Measurements from ENCODE around the gene PLEKHG5. TPM values are rescaled to one million over a fixed set of nuclear protein-coding genes. Genes with fewer than 3 reads are reported as not detected.

PLEKHG5 gene
- polyA plus RNA-seq, 1 experiment = 4.3 TPM

- ChIA-PET POLR2A (no interaction called here), CTCF (interaction anchor here (0.6 to 2.5 kb wide), 4 partner anchors 13 to 22 kb away, joined by 3 to 6 read pairs (median 4); no protein-coding TSS in a partner anchor)
- H3K27me3 ChIP-seq (ENCODE audit: control insufficient read depth, insufficient read depth, low read length) = no peaks in the 10 kb centered on the region
- H3K36me3 ChIP-seq (ENCODE audit: control insufficient read depth, insufficient read depth, low read length) = peaks cover 34% of the 10 kb centered on the region
- H3K4me3 ChIP-seq (ENCODE audit: low read depth, low read length) = no peak overlapping the region
- TF ChIP-seq, protein P1, sequence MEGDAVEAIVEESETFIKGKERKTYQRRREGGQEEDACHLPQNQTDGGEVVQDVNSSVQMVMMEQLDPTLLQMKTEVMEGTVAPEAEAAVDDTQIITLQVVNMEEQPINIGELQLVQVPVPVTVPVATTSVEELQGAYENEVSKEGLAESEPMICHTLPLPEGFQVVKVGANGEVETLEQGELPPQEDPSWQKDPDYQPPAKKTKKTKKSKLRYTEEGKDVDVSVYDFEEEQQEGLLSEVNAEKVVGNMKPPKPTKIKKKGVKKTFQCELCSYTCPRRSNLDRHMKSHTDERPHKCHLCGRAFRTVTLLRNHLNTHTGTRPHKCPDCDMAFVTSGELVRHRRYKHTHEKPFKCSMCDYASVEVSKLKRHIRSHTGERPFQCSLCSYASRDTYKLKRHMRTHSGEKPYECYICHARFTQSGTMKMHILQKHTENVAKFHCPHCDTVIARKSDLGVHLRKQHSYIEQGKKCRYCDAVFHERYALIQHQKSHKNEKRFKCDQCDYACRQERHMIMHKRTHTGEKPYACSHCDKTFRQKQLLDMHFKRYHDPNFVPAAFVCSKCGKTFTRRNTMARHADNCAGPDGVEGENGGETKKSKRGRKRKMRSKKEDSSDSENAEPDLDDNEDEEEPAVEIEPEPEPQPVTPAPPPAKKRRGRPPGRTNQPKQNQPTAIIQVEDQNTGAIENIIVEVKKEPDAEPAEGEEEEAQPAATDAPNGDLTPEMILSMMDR (IDR thresholded peaks at IDR 0.05; ENCODE audit: insufficient read depth, low read depth, low read length) = no peak
- DNase-seq (ENCODE audit: low read depth) = no peak
Measured at GRCh38 chr1:6468729-6469461, 22.6 kb downstream of the PLEKHG5 start.

- TF ChIP-seq, protein P1 (IDR thresholded peaks at IDR 0.05; ENCODE audit: insufficient read depth, low read depth, low read length) = no peak
- H3K36me3 ChIP-seq (ENCODE audit: control insufficient read depth, insufficient read depth, low read length) = peaks cover 34% of the 10 kb centered on the region
- ChIA-PET CTCF (interaction anchor here (1.3 to 2.5 kb wide), 3 partner anchors 14 to 23 kb away, joined by 3 to 6 read pairs (median 4); no protein-coding TSS in a partner anchor), POLR2A (no interaction called here)
- DNase-seq (ENCODE audit: low read depth) = no peak
- H3K4me3 ChIP-seq (ENCODE audit: low read depth, low read length) = no peak overlapping the region
- H3K27me3 ChIP-seq (ENCODE audit: control insufficient read depth, insufficient read depth, low read length) = no peaks in the 10 kb centered on the region
Measured at GRCh38 chr1:6467744-6468688, 23.5 kb downstream of the PLEKHG5 start.

DNA sequence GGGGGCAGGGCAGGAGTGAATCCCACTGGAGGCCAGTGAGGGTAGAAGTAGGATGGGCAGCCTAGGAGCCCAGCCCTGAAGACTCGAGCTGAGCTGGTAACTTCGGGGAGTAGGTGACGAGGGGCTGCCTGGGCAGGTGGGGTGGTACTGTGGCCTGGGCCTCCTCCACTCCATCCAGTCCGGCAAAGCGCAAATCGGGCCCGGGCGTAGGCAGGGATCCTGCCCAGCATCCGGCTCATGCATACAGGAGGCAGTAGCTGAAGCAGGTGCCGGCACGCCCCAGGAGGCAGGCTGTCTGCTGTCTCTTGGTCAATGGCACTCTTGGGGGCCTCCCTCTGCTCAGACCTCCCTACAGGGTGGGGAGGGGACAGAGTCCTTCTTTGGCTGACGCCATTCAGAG is 24.2 kb downstream of the PLEKHG5 start:
- CTCF ChIA-PET = interaction anchor here (0.9 to 2.5 kb wide), 5 partner anchors 14 to 30 kb away, joined by 3 to 7 read pairs (median 4); no protein-coding TSS in a partner anchor
- DNase-seq (ENCODE audit: low read depth) = no peak
- Histone ChIP-seq H3K36me3 (ENCODE audit: control insufficient read depth, insufficient read depth, low read length) (peaks cover 30% of the 10 kb centered on the region), H3K4me3 (ENCODE audit: low read depth, low read length) (no peak overlapping the region), H3K27me3 (ENCODE audit: control insufficient read depth, insufficient read depth, low read length) (no peaks in the 10 kb centered on the region)
- TF ChIP-seq, protein P1 (IDR thresholded peaks at IDR 0.05; ENCODE audit: insufficient read depth, low read depth, low read length) = no peak
- POLR2A ChIA-PET = no interaction called here

DNA sequence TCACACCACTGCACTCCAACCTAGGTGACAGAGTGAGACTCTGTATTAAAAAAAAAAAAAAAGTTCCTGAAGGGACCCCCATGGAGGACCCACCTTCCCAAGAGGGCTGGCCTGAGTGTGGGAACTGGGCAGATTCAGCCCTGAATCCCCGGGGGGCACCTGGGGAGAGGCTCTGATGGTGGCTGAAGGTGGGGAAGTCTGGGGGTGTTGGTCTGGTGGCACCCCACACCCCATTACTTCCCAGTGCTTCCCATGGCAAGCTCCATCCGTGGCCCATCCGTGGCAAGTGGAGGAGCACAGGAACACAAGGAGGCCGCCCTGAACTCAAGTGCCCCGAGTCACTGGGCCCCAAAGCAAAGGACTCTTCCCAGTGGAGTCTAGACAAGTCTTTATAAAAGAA is 24.7 kb downstream of the PLEKHG5 start:
- POLR2A ChIA-PET = no interaction called here
- no peaks in the 10 kb centered on the region for H3K27me3 ChIP-seq (ENCODE audit: control insufficient read depth, insufficient read depth, low read length)
- DNase-seq (ENCODE audit: low read depth) = no peak
- TF ChIP-seq, protein P1 (IDR thresholded peaks at IDR 0.05; ENCODE audit: insufficient read depth, low read depth, low read length) = no peak
- no peak overlapping the region for H3K4me3 ChIP-seq (ENCODE audit: low read depth, low read length)
- peaks cover 29% of the 10 kb centered on the region for H3K36me3 ChIP-seq (ENCODE audit: control insufficient read depth, insufficient read depth, low read length)
- CTCF ChIA-PET = interaction anchor here (0.9 to 2.5 kb wide), 4 partner anchors 17 to 30 kb away, joined by 3 to 7 read pairs (median 4); no protein-coding TSS in a partner anchor

DNA sequence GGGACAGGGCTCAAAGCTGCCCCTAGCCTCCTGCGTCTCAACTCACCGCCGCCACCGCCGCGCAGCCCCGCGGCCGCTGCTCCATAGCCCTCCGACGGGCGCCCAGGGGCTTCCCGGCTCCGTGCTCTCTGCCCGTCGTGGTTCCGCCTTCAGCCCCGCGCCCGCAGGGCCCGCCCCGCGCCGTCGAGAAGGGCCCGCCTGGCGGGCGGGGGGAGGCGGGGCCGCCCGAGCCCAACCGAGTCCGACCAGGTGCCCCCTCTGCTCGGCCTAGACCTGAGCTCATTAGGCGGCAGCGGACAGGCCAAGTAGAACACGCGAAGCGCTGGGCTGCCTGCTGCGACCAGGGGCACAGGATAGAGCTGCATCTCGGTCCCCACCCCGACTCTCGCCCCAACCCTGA is 25.4 kb downstream of the PLEKHG5 start, which contains the start of gene TNFRSF25:
Gene TNFRSF25, minus strand, starts transcription at position 151 of the 400 bp plus-strand sequence. Its CDS starts 66 bp downstream, at position 85.
- ChIA-PET POLR2A (no interaction called here), CTCF (interaction anchor here (1.2 kb wide), 1 partner anchor 21 kb away, joined by 7 read pairs; no protein-coding TSS in a partner anchor)
- Histone ChIP-seq H3K27me3 (ENCODE audit: control insufficient read depth, insufficient read depth, low read length) (no peaks in the 10 kb centered on the region), H3K4me3 (ENCODE audit: low read depth, low read length) (no peak within 1 kb of the TSS), H3K36me3 (ENCODE audit: control insufficient read depth, insufficient read depth, low read length) (peaks cover 30% of the 10 kb centered on the region)
- DNase-seq (ENCODE audit: low read depth) = no peak
- TF ChIP-seq, protein P1 (IDR thresholded peaks at IDR 0.05; ENCODE audit: insufficient read depth, low read depth, low read length) = no peak
